Measurements from ENCODE around the gene CTNNA2. TPM values are rescaled to one million over a fixed set of nuclear protein-coding genes. Genes with fewer than 3 reads are reported as not detected.

CTNNA2 gene
- total RNA-seq, 1 donor from 2014 or later: not detected

DNA sequence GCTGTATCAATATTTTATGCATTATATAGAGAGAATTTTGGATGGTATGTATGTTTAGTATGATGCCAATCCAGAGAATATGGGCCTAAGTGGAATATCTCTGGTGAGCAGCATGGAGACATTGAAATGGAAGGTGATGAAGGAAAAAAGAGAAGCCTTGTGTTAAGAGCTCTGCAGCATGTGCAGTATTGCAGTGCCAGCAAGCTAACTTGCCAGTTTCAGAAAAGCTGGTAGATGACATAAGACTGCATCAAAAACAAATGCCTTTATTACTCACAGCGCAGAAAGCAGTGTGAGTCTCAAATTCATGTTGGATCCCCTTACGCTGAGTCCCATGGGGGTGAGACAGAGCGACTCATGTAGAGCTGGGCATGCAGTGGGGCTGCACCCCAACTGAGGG is 280.2 kb downstream of the CTNNA2 start:
- ATAC-seq: no peak

DNA sequence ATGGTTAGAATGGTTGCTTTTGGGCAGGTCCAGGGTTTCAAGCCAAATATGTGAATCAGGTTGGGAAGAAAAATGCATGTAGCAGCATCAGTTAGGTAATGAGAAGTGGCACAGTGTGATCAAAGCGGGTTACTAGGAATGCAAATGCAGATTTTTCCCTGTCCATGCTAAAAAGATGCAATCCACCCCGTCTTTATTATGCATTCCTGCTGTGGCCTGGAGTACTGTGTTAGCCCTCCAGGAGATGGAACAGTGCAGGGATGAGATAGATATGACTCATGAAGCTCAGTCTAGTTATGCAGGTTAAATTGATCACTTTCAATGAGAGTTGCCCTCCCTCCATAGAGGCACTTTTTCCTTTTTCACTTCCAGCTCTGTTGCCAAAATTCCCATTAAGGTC is 283.8 kb downstream of the CTNNA2 start:
- ATAC-seq: no peak

DNA sequence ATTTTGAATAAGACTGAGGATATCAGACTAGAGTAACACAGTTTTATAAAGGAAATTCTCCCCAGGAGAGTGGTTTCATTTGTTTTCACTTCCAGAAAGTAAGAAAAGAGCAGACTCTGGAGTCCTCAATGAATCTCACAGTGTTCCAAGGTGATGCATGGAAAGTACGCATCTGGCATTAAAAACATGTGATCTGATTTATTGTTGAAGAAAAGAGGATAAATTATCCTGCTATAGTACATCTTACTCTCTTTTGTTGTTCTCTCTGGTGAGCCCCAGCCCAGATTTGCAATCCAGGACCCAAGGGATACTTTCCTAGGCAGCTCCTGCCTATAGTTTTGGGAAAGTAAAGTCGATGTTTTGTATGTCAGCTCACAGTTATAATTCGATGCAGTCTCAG is 285.9 kb downstream of the CTNNA2 start:
- no peak for ATAC-seq

DNA sequence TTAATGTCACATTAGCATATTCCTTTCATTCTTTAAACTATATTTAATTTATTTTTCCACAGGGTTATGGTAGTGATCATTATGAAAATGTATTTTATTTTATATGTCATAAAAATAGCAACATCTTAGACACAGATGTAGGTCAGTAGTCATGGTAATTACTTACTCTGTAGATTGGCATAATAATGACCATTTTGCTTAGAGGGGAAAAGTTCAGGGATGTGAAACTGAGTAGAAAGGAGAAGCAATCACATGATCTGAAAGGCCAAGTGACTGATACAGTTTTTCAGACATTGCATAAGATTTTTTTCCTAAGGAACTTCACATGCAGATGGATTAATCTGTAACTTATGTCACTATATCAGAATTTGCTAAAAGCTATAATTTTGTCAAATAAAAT is 286.9 kb downstream of the CTNNA2 start:
- ATAC-seq: no peak

DNA sequence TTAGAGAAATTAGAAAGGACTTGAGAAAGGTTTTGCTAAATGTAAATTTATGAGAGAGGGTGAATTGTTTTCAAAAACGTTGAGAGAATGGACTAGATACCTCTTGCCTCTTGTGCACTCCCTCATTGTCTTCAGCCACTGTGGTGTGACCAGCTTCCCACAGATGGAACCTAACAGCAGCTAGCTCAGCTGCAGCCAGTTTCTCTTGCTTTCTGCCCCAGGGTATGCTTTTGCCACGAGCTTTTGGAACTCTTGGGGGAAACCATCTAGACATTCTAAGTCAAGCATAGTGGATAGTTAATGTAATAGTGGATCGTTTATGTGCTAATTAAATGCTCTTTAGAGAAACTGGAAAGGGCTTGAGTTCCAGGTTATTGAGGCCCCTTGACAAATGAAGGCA is 288.2 kb downstream of the CTNNA2 start:
- no peak for ATAC-seq

DNA sequence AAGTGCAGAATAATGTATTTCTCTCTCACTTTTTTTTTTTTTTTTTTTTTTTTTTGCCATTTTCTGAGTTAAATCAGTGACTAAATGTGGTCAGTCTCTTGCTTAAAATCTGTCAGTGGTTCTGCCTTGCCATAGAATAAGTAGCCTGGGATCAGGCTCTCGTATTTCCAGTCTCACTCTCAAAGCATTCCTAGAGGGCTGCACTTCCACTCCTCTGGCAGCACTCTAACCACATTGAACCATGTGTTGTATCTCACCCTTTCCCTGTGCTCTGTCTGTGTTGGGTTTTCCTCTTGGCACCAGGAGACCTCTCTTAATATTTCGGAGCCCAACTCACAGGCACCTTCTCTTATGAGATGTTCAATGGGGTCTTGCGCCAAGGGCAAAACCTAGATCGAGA is 304.4 kb downstream of the CTNNA2 start:
- no peak for ATAC-seq

DNA sequence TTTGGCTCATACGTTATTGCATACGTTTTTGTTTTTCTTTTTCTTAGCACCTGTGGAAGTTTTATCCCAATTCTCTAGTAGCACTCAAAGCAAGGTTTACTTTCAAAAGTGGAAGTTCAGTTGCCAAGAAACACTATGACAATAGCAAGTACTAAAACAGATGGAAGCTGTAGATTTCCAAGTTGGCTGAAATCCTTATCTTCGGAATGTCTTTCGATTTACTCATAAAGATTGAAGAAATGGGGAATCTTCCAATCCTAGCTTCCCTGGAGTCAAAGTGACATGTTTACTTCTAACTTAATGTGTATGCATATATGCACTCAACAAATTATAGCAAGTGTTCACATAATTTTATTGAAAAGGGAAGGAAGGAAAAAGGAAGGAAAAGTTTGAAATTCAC is 307.4 kb downstream of the CTNNA2 start:
- no peak for ATAC-seq

DNA sequence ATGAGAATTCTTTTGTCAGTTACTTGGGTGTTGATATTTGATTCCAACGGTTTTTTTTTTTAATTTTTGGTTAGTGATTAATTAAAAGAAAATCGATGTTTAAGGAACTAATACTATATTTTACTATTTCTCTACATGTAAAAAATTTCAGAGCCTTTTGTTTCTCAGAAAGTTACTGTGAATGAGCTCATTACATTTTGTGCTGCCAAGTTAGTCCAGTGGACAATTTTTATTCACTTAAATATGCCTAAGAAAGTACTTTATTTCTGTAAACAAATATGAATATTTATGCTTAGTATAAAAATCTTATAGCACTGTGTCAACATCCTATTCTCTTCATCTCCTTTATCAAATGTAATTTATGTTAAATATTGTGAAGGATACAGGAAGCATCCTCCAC is 309.3 kb downstream of the CTNNA2 start:
- ATAC-seq: no peak

DNA sequence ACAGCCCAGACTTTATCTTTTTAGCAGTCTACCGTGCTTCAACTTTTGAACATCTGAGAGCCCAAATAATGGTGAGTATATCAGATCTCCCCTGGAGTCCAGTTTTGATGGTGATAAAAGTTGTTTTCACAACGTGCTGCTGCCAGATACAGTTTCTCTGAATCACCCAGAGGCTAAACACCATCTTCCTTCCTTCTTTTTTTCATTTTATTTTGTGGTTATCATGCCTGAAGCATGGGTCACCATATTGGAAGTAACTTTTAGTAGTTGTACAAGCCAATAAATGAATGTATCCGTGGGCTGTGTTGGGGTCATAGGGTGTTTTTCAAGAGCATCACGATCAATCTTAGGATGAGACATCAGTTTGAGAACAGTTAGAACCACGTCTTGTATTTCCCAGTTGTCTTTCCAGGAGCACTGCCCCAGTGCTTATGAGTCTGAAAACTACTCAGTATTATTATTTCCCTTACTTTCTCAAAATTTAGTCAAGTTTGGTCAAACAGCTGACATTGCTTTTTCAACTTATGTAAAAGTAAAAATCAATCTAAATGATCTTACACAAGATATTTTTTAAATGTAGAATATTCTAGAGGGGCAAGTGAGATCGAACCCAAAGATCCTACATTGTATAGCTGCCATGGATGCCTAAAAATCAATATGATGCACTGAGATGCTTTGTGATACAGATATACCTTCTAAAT is 311.4 kb downstream of the CTNNA2 start:
- ATAC-seq: no peak

DNA sequence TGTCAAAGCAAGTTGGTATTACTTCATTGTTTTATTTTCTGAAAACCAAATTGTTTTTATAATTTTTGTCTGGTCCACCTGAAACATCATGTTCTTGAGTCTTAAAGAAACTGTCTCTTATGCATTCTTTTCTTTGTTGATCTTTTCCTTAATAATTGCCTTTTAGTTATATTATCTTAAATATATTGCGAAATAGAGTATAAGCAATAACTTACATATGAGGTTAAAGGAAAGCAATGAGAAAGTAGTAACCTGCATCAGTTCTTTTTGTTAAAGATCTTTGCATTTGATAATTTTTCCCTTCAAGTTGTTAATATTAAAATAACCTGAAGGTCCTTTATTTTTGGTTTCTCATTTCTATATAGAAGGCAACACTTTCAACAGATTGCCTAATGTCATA is 315.0 kb downstream of the CTNNA2 start:
- no peak for ATAC-seq

DNA sequence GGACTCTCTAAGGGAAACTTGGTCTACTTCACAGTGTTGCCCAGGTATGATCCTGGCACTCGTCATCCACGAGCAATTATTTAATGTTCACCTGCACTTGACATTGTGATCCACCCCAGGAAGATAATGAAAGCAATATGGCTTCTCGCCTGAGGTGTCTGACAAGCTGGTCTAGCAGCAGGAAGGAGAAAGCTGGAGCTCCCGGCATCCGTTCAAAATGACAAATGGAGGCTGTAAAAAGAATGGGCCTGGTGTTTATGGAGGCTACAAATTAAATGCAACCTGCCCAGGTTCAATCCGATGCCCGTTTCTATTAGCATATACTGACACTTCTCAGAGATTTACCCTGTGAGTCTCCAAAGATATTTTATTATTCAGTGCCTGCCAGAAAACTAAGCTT is 317.6 kb downstream of the CTNNA2 start:
- no peak for ATAC-seq

DNA sequence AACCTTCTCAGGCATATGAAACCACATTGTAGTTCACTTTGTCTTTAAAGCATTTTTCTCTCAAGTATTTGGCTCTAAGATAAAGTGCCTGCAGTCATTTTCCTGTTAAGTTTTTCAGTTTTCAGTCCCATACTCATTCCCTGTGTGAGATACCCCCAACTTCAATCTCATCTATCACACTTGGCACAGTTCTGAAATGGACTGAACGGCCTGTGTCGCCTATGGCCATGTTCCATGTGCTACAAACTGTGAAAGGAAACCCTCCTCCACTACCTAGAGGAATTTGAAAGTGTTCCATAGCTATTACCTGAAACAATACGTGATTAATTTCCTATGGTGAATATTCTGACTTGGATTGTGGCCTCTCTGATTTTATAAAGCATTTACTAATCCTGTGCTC is 319.1 kb downstream of the CTNNA2 start:
- no peak for ATAC-seq

DNA sequence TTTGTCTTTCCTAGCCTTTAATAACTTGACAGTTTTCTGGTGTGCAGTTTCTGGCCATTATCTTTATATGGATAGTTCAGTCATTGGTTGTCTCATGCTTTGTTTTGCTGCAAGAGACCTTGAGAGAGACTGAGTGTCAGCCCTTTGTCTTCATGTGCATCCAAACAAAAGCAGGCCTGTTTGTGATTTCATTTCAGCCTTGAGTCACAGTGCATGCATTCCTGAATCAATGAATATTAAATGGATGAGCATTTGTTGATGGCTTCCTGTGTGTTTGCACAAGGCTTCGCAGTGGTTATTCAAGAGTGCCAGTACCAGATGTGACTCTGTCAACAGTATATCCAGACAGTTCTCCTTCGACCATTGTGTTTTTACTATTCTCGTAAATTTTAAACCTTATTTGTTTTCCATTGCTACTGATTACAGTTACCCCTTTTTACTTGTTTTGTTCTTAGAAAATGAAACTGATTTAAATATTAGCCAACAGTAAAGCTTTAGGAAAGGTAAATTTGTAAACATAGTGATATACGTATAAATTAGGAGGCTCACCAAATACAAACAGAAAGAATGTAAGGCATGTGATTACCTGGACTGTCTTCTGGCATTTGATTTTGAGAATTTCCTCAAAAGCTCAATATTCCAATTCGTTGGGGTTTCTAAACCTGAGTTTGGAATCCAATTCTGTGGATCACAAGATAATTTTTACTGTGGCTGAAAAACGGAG is 319.8 kb downstream of the CTNNA2 start:
- ATAC-seq: no peak

DNA sequence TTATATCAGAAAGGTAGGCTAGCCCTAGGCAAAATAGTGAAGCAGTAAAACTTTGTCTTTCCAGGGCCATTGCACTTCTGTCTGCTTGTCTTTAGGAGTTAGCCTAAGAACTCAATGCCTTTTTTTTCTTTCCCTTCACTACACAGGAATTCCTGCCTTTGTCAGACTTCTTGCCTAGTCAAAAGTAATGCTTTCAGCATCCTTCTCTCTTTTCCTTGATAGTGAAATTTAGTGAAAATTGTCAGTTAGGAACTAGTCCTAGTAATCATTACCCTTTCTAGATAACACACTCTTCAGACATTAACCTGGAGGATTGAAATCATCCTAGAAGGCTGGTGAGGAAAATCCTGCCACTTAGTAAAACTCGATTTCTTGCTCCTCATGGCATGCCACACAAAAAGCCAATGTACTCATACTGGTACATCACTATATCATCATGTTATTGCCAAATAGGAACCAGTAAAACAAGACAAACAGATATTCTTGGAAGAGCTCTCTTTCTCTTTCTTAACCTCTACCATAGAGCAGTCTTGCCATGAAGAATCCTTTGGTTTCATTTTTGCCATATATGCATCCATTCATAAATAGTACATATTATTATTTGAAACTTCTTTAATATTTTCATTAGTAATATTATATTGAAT is 320.5 kb downstream of the CTNNA2 start:
- ATAC-seq: no peak

DNA sequence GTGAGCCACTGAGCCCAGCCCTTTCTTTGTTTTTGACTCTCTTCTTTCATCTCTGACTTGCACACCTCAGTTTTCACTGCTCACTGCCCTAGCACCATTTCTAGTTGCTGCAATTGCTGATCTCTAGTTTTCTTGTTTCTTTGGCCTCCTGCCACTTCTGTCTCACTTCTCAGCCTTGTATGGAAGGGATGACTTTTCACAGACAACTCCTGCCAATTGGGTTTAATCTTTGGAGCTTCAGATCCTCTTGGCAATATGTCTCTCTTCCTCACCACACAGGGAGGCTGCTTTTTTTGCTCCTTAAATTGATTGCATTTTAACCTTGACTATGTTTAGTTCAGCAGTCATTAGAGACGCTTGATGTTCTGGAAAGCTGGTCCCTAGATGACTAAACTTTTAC is 323.1 kb downstream of the CTNNA2 start:
- no peak for ATAC-seq

DNA sequence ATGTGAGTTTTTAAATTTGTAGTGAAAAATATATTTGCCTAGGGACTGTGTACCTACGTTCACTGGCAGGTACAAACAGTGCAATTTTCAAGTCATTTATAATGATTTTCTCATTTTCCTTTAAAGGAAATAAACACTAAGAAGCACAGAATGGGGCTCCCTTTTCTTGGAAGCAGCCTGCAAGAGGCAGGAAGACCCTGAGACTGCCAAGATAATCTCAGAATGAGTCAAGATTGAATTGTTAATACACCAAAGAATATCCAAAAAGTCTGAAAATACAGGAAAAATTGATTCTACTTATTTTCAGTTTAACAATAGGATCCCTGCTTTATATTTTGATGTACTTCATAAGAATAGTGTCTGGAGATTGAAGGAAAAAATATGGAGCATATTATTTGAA is 331.2 kb downstream of the CTNNA2 start:
- ATAC-seq: no peak

DNA sequence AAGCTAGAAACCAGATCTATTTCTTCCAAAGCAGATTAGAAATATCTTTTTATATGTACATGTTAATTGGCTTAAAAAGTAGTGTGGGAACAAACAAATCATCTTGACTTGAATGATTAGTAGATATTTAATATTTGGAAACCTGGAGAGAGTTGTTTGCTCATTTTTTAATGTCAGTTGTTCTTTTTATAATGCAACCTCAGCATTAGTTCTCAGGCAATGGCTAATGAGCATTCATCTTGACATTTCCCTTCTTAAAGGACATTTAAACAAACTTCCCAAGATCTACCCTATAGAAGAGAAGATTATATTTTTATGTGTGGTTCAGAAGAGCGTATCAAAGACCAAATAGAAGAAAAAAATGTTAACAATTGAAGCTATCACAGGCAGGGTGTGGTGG is 334.0 kb downstream of the CTNNA2 start:
- ATAC-seq: no peak

DNA sequence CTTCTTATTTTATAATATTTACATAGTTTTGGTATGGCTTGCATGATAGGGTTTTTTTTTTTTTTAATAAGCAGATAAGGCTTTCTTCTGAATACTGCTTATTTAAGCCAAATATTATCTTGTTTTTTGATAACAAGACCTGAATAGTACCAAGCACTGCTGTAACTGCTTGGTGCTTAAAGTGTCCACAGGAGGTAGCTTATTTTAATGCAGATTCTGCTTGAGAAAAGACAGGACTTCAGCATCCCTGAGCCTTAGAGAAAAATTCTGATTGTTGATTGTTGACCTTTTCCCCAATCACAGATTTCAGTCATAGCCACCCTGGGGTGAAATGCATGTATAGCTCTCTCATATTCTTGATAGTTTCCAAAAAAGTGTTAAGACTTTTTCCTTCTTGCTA is 336.4 kb downstream of the CTNNA2 start:
- no peak for ATAC-seq

DNA sequence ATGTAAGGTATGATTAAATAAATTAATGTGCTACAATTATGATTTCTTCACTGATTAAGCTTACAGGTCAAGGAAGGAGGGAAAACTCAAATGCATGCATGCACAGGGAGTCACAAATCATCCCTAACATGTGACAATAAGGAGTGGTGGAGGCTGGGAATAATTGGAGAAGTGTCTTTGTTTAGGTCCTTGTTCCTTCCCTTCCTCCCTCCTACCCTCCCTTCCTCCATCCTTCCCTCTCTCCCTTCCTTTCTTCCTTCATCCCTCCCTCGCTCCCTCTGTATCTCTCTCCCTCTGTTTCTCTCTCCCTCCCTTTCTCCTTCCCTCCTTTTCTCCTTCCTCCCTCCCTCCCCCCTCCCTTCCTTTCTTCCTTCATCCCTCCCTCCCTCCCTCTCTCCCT is 337.1 kb downstream of the CTNNA2 start:
- ATAC-seq: no peak

DNA sequence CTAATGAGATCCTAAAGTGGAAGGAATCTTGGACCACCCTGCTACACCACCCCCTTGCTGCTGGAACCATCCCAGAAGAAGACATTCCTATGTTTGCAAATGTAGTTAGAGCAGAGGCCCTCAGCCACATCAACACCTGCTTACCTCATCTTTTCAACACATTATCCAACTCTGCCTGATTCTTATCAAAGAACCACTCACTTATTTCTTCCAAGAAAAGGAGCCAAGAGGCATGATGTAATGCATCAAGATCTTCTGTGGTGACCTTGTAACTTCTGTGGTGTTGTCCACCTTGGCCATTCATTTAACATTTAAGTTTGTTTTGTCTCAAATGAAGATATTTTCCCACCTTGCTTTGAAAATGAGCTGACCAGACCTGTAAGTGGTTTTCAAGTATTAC is 338.1 kb downstream of the CTNNA2 start:
- no peak for ATAC-seq

DNA sequence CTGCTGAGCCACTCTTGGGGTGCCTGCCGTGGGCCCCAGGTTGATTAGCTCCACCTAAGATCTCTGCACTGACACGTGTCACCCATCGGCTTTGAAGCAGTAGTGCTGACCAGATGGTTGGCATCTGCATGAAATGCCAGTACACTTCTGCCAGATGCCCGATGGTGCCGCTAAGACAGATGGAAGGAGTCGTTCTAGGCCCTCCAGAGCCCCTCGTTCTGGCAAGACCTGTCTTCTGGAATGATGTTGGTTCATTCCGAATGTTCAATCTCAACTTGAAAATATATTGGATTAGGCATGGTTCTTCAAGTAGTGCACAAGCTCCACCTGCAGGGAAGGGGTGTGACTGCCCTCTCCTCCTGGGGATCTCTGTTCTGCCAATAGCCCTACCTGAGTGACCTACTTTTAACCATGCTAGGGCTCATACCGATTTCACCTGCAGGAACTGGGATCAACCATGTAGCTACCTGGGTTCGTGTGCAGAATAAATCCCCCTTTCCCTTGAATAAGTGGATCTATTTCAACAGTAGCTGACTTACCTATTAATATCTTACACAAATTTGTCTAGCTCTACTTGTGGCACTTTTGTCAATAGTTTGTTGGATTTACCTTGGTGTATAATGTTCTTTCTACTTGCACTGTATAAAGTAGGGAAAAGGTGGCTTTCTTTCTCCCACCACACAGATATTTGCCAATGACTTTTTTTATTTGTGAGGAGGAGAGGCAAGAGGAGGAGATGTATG is 342.6 kb downstream of the CTNNA2 start:
- no peak for ATAC-seq

DNA sequence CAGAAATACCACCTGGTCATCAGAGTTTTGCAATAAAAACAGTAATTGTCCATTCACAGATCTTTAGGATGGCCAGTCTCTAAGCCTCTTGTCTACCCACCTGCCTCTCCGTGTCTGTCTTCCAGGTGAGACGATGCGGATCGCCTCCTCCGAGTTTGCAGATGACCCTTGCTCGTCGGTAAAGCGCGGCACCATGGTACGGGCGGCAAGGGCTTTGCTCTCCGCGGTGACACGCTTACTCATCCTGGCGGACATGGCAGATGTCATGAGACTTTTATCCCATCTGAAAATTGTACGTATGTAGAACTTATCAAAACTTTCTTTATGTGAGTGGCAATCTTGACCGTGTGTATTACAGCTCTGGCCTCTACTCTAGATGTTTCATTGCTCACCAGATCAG is 345.0 kb downstream of the CTNNA2 start:
- ATAC-seq: no peak
